Body of pancreas (tissue), 4 donors: ENCODE data around the gene CDKN1C. TPM values are rescaled to one million over a fixed set of nuclear protein-coding genes. Genes with fewer than 3 reads are reported as not detected.

Experiments
- ATAC-seq: fragments of 150-250 bp; one replicate; pipeline ENCODE4 v1.9.1; 2016
- DNase-seq, 4 donors: peaks; one replicate each; pipeline ENCODE4 v3.0.0-alpha.2; 2019
- H3K27ac ChIP-seq, 4 donors: fragments of 200-600 bp; sonication (generic); 1 replicate in 3 of 4; 2 replicates in 1 of 4; pipeline versions ENCODE4 v1.5.1 to v1.6.1; 2016 to 2019; ENCODE audit warnings: mild to moderate bottlenecking in 1 of 4, mixed read lengths in 1 of 4, moderate library complexity in 1 of 4
- H3K27me3 ChIP-seq, 2 donors: fragments of 200-600 bp; sonication (generic); one replicate each; pipeline ENCODE4 v1.6.0; 2016; ENCODE audit warnings: mild to moderate bottlenecking in 1 of 2
- H3K36me3 ChIP-seq, 2 donors: fragments of 200-600 bp; sonication (generic); replicated peaks in 1 of 2; 2 replicates each; pipeline ENCODE4 v1.5.1; 2016; ENCODE audit warnings: low read depth in 2 of 2; ENCODE audit not compliant: insufficient read depth in 1 of 2
- H3K4me1 ChIP-seq: fragments of 200-600 bp; sonication (generic); one replicate; pipeline ENCODE4 v1.6.0; 2016
- H3K4me3 ChIP-seq, 2 donors: fragments of 200-600 bp; sonication (generic); 1 replicate in 1 of 2; 2 replicates in 1 of 2; pipeline ENCODE4 v1.5.1; 2016 to 2019
- H3K9me3 ChIP-seq, 3 donors: fragments of 200-600 bp; sonication (generic); 1 replicate in 2 of 3; 2 replicates in 1 of 3; pipeline ENCODE4 v1.5.1; 2016
- POLR2A ChIP-seq, 3 donors: fragments of 450-650 bp; IDR thresholded peaks; one replicate each; pipeline ENCODE4 v1.6.1; 2016; ENCODE audit warnings: antibody characterized with exemption in 3 of 3, mild to moderate bottlenecking in 2 of 3
- WGBS, 2 donors: methylation state at CpG; one replicate each; pipeline ENCODE4 v1.1.5; 2017; 5-methylcytosine and 5-hydroxymethylcytosine counted together
- intact Hi-C: fragments of 100-400 bp; cut with DNase I; formaldehyde crosslinking; loops from one replicate; pipeline ENCODE4 v1.15.1; 2023
- small RNA-seq: library from RNA; depleted of rRNA; stranded (forward); fragments of <200 nt; gene quantifications from one replicate; pipeline ENCODE3, GENCODE V24; 2016
- total RNA-seq, 2 donors: library from RNA; depleted of rRNA; stranded (reverse); fragments of >200 nt; gene quantifications; one replicate each; pipeline ENCODE4 v1.1.0, GENCODE V29; 2016
- TF ChIP-seq, protein P1 (sequence below), 7 experiments: fragments of 450-650 bp in 4 of 7; fragments of 200-600 bp in 3 of 7; sonication (generic) in 3 of 7; IDR thresholded peaks; one replicate each; pipeline ENCODE4 v1.5.1; 2016 to 2019; ENCODE audit warnings: antibody characterized with exemption in 7 of 7

Gene CDKN1C
- total RNA-seq, 2 donors from 2014 or later, result 35.3 to 231 TPM

DNA sequence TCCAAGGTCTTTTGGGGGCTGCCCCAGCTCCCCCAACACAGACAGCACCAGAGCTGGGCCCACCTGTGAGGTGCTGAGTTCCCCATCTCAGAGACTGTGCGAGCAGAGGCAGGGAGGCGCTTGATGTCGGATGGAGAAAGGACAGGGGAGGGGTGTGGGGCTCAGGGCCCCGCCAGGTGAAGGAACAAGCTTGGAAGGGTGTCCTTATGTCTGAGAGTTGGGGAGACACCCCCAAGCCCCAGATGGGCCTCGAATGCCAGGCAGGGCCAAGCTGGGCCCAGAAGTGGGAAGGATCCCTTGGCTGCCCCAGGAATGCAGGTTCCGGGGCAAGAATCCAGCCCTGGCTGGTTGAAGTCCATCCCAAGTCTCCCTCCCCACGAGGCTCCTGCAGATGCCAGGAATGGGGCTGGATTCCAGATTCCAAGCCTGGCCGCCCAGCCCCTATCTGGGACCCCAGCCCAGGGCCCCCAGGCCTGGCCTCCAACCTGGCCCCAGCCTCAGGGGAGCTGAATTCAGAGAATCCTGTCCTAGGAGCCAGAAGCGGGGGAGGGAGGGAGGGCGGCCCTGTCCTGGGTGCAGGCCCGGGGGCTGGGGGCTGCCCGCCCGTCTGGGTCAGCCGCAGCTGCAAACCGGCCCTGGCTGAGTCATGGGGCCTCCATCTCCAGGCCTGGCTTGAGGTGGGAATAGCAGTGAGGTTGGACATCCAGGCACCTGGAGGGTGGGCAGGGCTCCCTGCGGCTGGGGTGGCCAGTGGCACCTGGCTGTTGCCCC, 50.9 kb downstream of the CDKN1C start:
- Histone ChIP-seq H3K27ac (no peak overlapping the region), H3K4me1 (peaks cover 7% of the 10 kb centered on the region), H3K27me3 (no peaks in the 10 kb centered on the region), H3K4me3 (no peak overlapping the region), H3K9me3 (no peaks in the 10 kb centered on the region), H3K36me3 (no peaks in the 10 kb centered on the region)
- ATAC-seq (no peak), DNase-seq (no peak)
- intact Hi-C loops, result no loop called here
- 73 to 90% methylated on average over 2 to 15 of the region's 16 CpGs for WGBS, 2 donors
- TF ChIP-seq POLR2A (IDR thresholded peaks at IDR 0.05), result no peak
- TF ChIP-seq, protein P1, sequence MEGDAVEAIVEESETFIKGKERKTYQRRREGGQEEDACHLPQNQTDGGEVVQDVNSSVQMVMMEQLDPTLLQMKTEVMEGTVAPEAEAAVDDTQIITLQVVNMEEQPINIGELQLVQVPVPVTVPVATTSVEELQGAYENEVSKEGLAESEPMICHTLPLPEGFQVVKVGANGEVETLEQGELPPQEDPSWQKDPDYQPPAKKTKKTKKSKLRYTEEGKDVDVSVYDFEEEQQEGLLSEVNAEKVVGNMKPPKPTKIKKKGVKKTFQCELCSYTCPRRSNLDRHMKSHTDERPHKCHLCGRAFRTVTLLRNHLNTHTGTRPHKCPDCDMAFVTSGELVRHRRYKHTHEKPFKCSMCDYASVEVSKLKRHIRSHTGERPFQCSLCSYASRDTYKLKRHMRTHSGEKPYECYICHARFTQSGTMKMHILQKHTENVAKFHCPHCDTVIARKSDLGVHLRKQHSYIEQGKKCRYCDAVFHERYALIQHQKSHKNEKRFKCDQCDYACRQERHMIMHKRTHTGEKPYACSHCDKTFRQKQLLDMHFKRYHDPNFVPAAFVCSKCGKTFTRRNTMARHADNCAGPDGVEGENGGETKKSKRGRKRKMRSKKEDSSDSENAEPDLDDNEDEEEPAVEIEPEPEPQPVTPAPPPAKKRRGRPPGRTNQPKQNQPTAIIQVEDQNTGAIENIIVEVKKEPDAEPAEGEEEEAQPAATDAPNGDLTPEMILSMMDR (IDR thresholded peaks at IDR 0.05), result no peak

DNA sequence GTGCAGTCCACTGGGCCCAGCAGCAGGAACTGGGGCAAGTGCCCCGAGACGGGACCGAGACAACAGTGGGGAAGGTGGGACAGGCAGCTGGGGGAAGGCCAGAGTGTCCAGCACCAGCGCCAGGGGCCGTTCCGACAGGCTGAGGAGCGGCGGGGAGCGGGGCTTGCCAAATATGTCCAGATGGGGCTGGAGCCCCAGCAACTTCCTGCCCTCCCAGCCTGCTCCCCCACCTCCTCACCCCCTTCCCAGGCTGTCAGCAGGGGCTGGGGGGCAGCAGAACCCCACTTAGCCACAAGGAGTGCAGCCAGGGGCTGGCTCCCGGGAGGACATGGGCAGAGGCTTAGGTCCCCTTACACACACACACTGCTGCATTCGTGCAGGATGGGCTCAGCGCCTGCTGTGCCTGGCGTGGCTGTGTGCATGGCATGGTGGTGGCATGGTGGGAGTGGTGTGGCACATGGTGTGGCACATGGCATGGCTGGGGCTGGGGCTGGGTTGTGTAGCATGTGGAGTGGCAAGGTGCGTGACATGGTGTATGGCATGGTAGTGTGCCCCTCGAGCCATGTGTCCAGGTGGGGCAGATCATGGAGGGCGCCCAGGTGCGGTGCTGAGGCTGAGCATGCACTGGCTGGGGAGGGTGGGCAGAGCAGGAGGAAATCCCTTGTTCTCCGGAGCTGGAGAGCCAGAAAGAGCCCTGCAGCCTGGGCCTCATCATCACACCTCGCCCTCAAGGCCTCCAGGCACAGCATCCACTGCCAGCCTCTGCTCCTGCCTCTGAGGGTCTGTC, 51.7 kb downstream of the CDKN1C start:
- H3K4me1 ChIP-seq, result peaks cover 7% of the 10 kb centered on the region
- intact Hi-C loops, result no loop called here
- 91 to 96% methylated on average over 12 to 19 of the region's 19 CpGs for WGBS, 2 donors
- no peaks in the 10 kb centered on the region for H3K9me3 ChIP-seq
- no peaks in the 10 kb centered on the region for H3K27me3 ChIP-seq
- DNase-seq, result no peak
- no peak overlapping the region for H3K4me3 ChIP-seq
- no peaks in the 10 kb centered on the region for H3K36me3 ChIP-seq
- H3K27ac ChIP-seq, result no peak overlapping the region
- no peak for ATAC-seq
- TF ChIP-seq, protein P1 (IDR thresholded peaks at IDR 0.05), result no peak
- no peak for TF ChIP-seq POLR2A (IDR thresholded peaks at IDR 0.05)

Small RNA genes lying within 50 kb of the gene (small RNA-seq; reads per million reads assigned to genes)
- gene AC013791.1, result not detected

Other genes starting within 250 kb of the CDKN1C start
- gene KCNQ1OT1, start 185.8 kb downstream of the CDKN1C start, total RNA-seq, result 1 to 10 TPM; 3.6 to 9.2 TPM
- gene PHLDA2, start 43.6 kb upstream of the CDKN1C start, total RNA-seq, result 1 to 10 TPM in 1 of 2 donors, not detected in 1; 4.2 TPM
- 10 to 100 TPM; 45.9 to 57.7 TPM for gene NAP1L4, start 106.6 kb upstream of the CDKN1C start, total RNA-seq
- 10 to 100 TPM; 15.8 to 20.8 TPM for gene CARS1, start 171.6 kb upstream of the CDKN1C start, total RNA-seq